Measurements from ENCODE around the gene EMILIN2.

DNA sequence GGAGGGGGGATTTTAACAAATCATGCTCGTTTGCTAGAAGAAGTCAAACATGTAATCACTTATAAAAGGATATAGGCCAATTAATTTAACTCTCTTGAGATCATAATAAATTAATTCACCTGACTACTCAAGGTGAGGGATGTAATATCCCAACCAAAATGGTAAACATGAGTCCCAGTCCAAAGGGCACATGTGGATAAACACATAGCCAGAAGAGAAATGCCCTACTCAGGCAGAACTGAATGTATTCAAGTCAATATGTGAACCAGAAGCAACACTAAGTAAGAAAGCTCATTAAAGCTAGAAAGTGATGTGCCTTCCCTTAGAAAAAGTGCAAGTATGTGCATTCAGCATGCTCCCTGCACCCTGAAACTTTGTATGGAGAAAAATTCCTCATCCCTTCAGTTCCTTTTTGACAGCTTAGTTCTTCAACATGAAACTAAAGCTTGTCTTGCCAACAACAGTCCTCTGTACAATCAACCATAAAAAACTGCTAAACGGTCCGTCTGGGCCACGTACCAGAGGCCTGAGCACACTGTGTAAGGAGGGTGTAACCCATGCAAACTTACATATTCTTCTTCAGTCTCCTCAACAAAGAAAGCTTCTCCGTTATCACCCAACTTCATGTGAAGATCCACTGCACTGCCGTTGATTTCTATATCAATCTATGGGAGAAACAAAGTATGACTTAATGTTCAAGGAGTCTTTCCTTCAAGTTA lies 107.3 kb downstream of the EMILIN2 start:
- TF ChIP-seq, protein P1, sequence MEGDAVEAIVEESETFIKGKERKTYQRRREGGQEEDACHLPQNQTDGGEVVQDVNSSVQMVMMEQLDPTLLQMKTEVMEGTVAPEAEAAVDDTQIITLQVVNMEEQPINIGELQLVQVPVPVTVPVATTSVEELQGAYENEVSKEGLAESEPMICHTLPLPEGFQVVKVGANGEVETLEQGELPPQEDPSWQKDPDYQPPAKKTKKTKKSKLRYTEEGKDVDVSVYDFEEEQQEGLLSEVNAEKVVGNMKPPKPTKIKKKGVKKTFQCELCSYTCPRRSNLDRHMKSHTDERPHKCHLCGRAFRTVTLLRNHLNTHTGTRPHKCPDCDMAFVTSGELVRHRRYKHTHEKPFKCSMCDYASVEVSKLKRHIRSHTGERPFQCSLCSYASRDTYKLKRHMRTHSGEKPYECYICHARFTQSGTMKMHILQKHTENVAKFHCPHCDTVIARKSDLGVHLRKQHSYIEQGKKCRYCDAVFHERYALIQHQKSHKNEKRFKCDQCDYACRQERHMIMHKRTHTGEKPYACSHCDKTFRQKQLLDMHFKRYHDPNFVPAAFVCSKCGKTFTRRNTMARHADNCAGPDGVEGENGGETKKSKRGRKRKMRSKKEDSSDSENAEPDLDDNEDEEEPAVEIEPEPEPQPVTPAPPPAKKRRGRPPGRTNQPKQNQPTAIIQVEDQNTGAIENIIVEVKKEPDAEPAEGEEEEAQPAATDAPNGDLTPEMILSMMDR (IDR thresholded peaks at IDR 0.05) = no peak
- no peak for TF ChIP-seq POLR2A (IDR thresholded peaks at IDR 0.05)

All from prostate gland (tissue), 2 donors.